22Rv1 (cell line): ENCODE measurements around the gene TRPV5.
A peak's percentile ranks its signal among the peaks of the same experiment; 100 is the strongest.

ENCODE experiments used
- H3K27ac ChIP-seq: fragments of 450-650 bp; 2 replicates; pipeline ENCODE4 v1.5.1; 2017
- CTCF ChIP-seq: fragments of 450-650 bp; IDR thresholded peaks from 2 replicates; pipeline ENCODE4 v1.5.1; 2017; ENCODE audit warnings: mild to moderate bottlenecking
- ZFX ChIP-seq: fragments of 450-650 bp; IDR thresholded peaks from 2 replicates; pipeline ENCODE4 v1.6.1; 2017; ENCODE audit warnings: antibody characterized with exemption, borderline replicate concordance

The TRPV5 gene

GRCh38 chr7:142930126-142930730 is 3.3 kb downstream of the TRPV5 start:
- TF ChIP-seq ZFX = no peak
- no peak for TF ChIP-seq CTCF

GRCh38 chr7:142927949-142928348 is 5.6 kb downstream of the TRPV5 start:
- TF ChIP-seq ZFX = no peak
- TF ChIP-seq CTCF = no peak
- no peak overlapping the region for H3K27ac ChIP-seq

More at GRCh38 chr7:142930126-142930730, 3.3 kb downstream of the TRPV5 start:
- H3K27ac ChIP-seq = no peak overlapping the region

- TF ChIP-seq ZFX = no peak
- no peak for TF ChIP-seq CTCF
- no peak overlapping the region for H3K27ac ChIP-seq
Measured at GRCh38 chr7:142927085-142927745, 6.3 kb downstream of the TRPV5 start.

- H3K27ac ChIP-seq = no peak overlapping the region
- no peak for TF ChIP-seq ZFX
- peak; percentile 42 for TF ChIP-seq CTCF
Measured at GRCh38 chr7:142925413-142925812, 8.1 kb downstream of the TRPV5 start.

- TF ChIP-seq CTCF (no peak), ZFX (no peak)
- no peak overlapping the region for H3K27ac ChIP-seq
Measured at GRCh38 chr7:142923391-142923790, 10.2 kb downstream of the TRPV5 start.

- no peak for TF ChIP-seq CTCF
- no peak for TF ChIP-seq ZFX
- no peak overlapping the region for H3K27ac ChIP-seq
Measured at GRCh38 chr7:142919656-142920055, 13.9 kb downstream of the TRPV5 start.

- no peak for TF ChIP-seq CTCF
- TF ChIP-seq ZFX = no peak
- H3K27ac ChIP-seq = no peak overlapping the region
Measured at GRCh38 chr7:142918901-142919300, 14.6 kb downstream of the TRPV5 start.
